GM18861 (cell line): ENCODE results near the gene ANKS6.

Experiments used
- ATAC-seq: cut with Tn5 transposase; IDR thresholded peaks from one replicate; pipeline ENCODE4 v1.9.1; 2021; ENCODE audit not compliant: unreplicated experiment

Gene ANKS6

GRCh38 chr9:98740226-98740881 is 56.0 kb downstream of the ANKS6 start:
- ATAC-seq = no peak

DNA sequence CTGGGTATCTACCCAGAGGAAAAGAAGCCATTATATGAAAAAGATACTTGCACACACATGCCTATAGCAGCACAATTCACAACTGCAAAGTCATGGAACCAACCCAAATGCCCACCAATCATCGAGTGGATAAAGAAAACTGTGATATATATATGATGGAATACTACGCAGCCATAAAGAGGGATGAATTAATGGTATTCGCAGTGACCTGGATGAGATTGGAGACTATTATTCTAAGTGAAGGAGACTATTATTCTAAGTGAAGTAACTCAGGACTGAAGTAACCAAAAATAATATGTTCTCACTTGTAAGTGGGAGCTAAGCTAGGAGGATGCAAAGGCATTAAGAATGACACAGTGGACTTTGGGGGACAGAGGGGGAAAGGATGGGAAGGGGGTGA is 57.6 kb downstream of the ANKS6 start:
- no peak for ATAC-seq

GRCh38 chr9:98736226-98736625 is 60.1 kb downstream of the ANKS6 start:
- ATAC-seq = no peak

GRCh38 chr9:98732801-98733200 is 63.6 kb downstream of the ANKS6 start:
- no peak for ATAC-seq

DNA sequence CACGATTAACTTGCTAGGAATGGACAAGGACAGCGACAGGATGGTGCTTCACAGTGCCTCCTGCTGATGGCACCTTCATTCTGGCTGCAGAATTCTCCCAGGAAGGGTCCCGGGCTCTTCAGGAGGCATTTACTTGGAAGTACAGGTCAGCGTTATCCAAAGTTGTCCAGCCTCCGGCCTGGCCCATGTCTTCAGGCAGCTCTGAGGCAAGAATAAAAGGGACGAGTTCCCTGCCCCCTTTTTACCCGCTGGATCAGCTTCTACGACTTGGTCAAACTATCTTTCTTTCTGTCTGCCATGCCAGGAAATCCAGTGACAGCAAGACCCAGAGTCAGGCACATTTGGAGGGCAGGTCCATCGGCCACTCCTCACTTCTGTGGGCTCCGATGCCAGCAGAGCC is 64.3 kb downstream of the ANKS6 start:
- ATAC-seq = no peak

GRCh38 chr9:98730871-98731270 is 65.5 kb downstream of the ANKS6 start:
- no peak for ATAC-seq

DNA sequence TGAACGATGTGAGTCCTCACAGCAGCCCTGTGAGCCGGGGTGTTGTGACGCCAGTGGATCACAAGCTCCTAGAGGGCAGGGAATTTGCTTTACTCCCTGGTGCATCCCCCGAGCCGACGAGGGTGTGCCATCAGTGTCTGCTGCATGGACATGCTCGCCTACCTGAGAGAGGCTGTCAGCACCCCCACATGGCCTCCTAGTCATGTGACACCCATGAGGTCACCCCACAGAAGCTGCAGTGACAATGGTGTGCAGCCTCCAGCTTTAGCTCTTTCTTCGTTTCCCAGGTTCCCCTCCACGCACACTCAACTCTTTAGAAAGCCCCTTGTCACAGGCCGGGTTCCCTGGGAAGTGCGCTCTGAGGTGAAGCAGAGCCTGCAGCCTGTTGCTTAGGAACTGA is 67.9 kb downstream of the ANKS6 start:
- no peak for ATAC-seq

GRCh38 chr9:98727428-98727827 is 68.9 kb downstream of the ANKS6 start:
- no peak for ATAC-seq

- ATAC-seq = no peak
Observed at GRCh38 chr9:98726735-98727134, 69.6 kb downstream of the ANKS6 start.

- ATAC-seq = no peak
Observed at GRCh38 chr9:98724810-98725530, 71.4 kb downstream of the ANKS6 start.

DNA sequence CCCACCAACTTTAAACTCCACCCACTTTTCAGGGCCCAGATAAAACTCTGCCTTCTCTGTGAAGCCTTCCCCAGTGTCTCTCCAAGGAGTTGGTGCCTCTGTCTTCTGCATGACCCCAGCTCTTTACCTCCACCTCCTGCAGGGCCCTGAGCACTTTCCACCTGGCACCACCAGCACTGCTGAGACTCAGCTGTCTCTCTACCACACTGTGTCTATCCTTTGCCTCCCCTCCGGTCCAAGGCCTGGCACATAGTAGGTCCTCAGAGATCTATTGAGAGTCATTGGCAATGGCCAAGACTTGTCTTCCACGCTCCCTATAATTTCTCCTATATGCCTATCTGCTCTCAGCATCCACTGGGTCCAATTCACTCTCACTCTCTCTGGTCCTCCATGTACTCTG is 74.7 kb downstream of the ANKS6 start:
- no peak for ATAC-seq

DNA sequence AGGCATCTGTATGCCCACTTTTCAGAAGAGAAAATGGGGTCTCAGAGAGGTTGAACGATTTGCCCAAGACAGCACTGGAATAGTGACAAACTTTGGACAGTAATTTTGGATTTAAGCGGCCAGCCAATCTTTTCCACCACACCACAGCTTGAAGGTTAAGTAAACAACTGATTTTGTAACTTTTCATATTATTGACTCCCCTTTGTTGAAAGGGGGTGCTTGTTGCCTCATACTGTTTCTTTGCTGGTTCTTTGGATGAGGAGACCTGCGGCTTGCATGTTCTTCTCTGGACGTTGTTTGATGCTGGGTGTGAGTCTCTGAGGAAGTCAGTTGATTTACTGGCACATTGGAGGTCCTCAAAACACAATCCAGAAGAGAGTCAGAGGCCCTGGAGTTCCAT is 76.0 kb downstream of the ANKS6 start:
- ATAC-seq = no peak

GRCh38 chr9:98719055-98719454 is 77.3 kb downstream of the ANKS6 start:
- no peak for ATAC-seq

GRCh38 chr9:98714833-98715232 is 81.5 kb downstream of the ANKS6 start:
- ATAC-seq = no peak

DNA sequence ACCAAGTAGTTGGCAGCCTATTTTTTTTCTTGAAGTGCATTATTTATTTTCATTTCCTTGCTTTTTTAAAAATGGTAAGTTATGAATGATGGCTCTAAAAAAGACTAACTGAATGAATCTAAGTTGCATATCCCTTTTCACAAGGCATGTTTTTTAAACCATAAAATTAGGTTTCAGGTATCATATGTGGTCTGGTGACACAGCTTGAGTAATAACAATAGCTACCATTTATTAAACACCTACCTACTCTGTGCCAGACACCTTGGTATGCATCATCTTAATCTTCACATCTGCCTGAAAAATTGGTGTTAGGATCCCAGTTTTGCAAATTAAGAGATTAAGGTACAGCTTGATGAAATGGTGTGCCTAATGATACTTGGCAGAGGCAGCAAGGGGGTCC is 83.4 kb downstream of the ANKS6 start:
- no peak for ATAC-seq

GRCh38 chr9:98709968-98710965 is 86.1 kb downstream of the ANKS6 start:
- ATAC-seq = no peak

GRCh38 chr9:98708933-98709911 is 87.1 kb downstream of the ANKS6 start, which contains the start of gene GABBR2:
TSS of gene GABBR2 (minus strand) at chr9:98708935. CDS start at chr9:98708737, 198 bp downstream.
- no peak for ATAC-seq

DNA sequence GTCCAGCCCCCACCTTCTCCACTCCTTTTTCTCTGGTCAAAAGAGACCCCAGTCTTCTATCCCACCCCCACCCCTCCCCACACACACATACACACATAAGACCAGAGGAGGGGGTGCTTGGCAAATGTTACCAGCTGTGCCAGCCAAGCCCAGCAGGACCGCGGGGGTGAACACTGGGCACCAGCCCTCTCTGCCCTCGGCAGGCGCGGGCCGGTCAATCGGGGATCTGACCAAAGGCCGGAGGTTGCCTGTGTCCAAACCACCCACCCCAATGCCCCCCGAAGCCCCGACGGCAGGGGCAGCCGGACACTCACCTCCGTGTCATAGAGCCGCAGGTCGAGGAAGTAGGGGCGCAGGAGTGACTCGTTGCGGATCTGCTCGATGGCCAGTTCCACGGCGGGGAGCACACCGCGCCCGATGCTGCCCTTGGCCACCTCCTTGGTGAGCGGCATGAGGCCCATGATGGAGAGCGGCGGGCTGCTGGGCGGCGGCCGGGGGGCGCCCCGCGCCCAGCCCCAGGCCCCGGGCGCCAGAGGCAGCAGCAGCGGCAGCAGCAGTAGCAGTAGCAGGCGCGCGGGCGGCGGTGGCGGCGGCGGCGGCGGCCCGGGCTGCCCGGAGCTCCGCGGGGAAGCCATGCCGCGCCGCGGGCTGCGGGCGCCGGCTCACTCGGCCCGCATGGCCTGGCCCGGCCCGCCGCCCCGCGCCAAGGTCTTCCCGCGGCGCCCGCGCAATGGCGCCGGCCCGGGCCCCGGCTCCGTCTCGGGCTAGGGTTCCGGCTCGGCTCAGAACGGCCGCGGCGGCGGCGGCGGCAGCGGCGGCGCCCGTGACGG is 88.0 kb downstream of the ANKS6 start:
- ATAC-seq = no peak
